Neural cell (in vitro differentiated cells): Measurements from ENCODE around the gene FEM1B. TPM values are rescaled to one million over a fixed set of nuclear protein-coding genes. Genes with fewer than 3 reads are reported as not detected.

ENCODE experiments used
- H2AFZ ChIP-seq: fragments of 200-600, 300-800 bp; sonication (generic), shearing (Covaris generic); 2 replicates; pipeline ENCODE4 v1.6.0; 2014; ENCODE audit warnings: low read depth, mild to moderate bottlenecking, antibody characterized with exemption, low read length, moderate library complexity
- H3F3A ChIP-seq: fragments of 200-600 bp; shearing (Covaris generic); 2 replicates; pipeline ENCODE4 v1.6.1; 2016; ENCODE audit warnings: mild to moderate bottlenecking, moderate library complexity, mixed read lengths, antibody characterized with exemption, low read length; ENCODE audit not compliant: insufficient read depth, poor library complexity, severe bottlenecking
- H3K27ac ChIP-seq: fragments of 200-600, 300-800 bp; sonication (generic), shearing (Covaris generic); 2 replicates; pipeline ENCODE4 v1.5.1; 2014; ENCODE audit warnings: mild to moderate bottlenecking, low read length, moderate library complexity
- H3K27me3 ChIP-seq: fragments of 300-800, 200-600 bp; sonication (generic), shearing (Covaris generic); 2 replicates; pipeline ENCODE4 v1.6.0; 2014; ENCODE audit warnings: mild to moderate bottlenecking, low read depth, low read length, moderate library complexity; ENCODE audit not compliant: insufficient read depth
- H3K36me3 ChIP-seq: fragments of 300-800, 200-600 bp; sonication (generic), shearing (Covaris generic); 2 replicates; pipeline ENCODE4 v1.5.1; 2014; ENCODE audit warnings: mild to moderate bottlenecking, antibody characterized with exemption, low read length, moderate library complexity; ENCODE audit not compliant: insufficient read depth
- H3K4me2 ChIP-seq: fragments of 300-800, 200-600 bp; sonication (generic), shearing (Covaris generic); 2 replicates; pipeline ENCODE4 v1.6.0; 2014; ENCODE audit warnings: mild to moderate bottlenecking, low read length
- H3K4me3 ChIP-seq: fragments of 300-800, 200-600 bp; sonication (generic), shearing (Covaris generic); 2 replicates; pipeline ENCODE4 v1.5.1; 2014; ENCODE audit warnings: mild to moderate bottlenecking, low read length, moderate library complexity
- H3K79me2 ChIP-seq: fragments of 200-600 bp; shearing (Covaris generic); replicated peaks from 2 replicates; pipeline ENCODE4 v1.6.0; 2014; ENCODE audit warnings: mild to moderate bottlenecking, low read length, moderate library complexity; ENCODE audit not compliant: insufficient read depth
- H3K9ac ChIP-seq: fragments of 300-800, 200-600 bp; sonication (generic), shearing (Covaris generic); 2 replicates; pipeline ENCODE4 v1.6.1; 2016; ENCODE audit warnings: mild to moderate bottlenecking, low read length, mixed read lengths
- H3K9me2 ChIP-seq: fragments of 200-600 bp; shearing (Covaris generic); 2 replicates; pipeline ENCODE4 v1.6.1; 2016; ENCODE audit warnings: mild to moderate bottlenecking, low read length, mixed read lengths; ENCODE audit not compliant: insufficient read depth
- H3K9me3 ChIP-seq: fragments of 200-600, 300-800 bp; sonication (generic), shearing (Covaris generic); 2 replicates; pipeline ENCODE4 v1.6.1; 2016; ENCODE audit warnings: mild to moderate bottlenecking, mixed run types, low read length, moderate library complexity, mixed read lengths
- H4K20me1 ChIP-seq: fragments of 200-600 bp; shearing (Covaris generic); 2 replicates; pipeline ENCODE4 v1.6.1; 2016; ENCODE audit warnings: mild to moderate bottlenecking, mixed run types; ENCODE audit not compliant: insufficient read depth
- CTCF ChIP-seq: fragments of 450-650 bp; IDR thresholded peaks from 2 replicates; pipeline ENCODE4 v1.5.1; 2014; ENCODE audit warnings: antibody characterized with exemption, mild to moderate bottlenecking, moderate library complexity; ENCODE audit not compliant: poor library complexity, severe bottlenecking
- EP300 ChIP-seq: fragments of 450-650 bp; conservative IDR thresholded peaks from 2 replicates; pipeline ENCODE4 v1.6.1; 2014; ENCODE audit warnings: antibody characterized with exemption, mild to moderate bottlenecking, moderate library complexity; ENCODE audit not compliant: poor library complexity, severe bottlenecking
- EZH2 ChIP-seq: fragments of 200-600, 300-800 bp; shearing (Covaris generic), sonication (generic); IDR thresholded peaks from 2 replicates; pipeline ENCODE4 v1.6.1; 2014; ENCODE audit warnings: antibody characterized with exemption, low read length, borderline replicate concordance, mild to moderate bottlenecking; ENCODE audit not compliant: insufficient read depth, poor library complexity, severe bottlenecking
- MXI1 ChIP-seq: fragments of 450-650 bp; conservative IDR thresholded peaks from 2 replicates; pipeline ENCODE4 v1.6.1; 2014; ENCODE audit warnings: antibody characterized with exemption, mild to moderate bottlenecking; ENCODE audit not compliant: poor library complexity, severe bottlenecking
- POLR2AphosphoS5 ChIP-seq: IDR thresholded peaks from 2 replicates; pipeline ENCODE4 v1.6.1; 2012
- RAD21 ChIP-seq: fragments of 450-650 bp; conservative IDR thresholded peaks from 2 replicates; pipeline ENCODE4 v1.6.1; 2014; ENCODE audit warnings: antibody characterized with exemption, mild to moderate bottlenecking, moderate library complexity
- REST ChIP-seq: IDR thresholded peaks from 2 replicates; pipeline ENCODE4 v1.6.1; 2012; ENCODE audit warnings: borderline replicate concordance
- SMC3 ChIP-seq: fragments of 450-650 bp; conservative IDR thresholded peaks from 2 replicates; pipeline ENCODE4 v1.6.1; 2014; ENCODE audit warnings: antibody characterized with exemption, mild to moderate bottlenecking, moderate library complexity; ENCODE audit not compliant: poor library complexity
- TAF1 ChIP-seq: IDR thresholded peaks from 2 replicates; pipeline ENCODE4 v1.6.1; 2012; ENCODE audit warnings: low read depth
- polyA plus RNA-seq: library from polyadenylated mRNA; depleted of rRNA; stranded (reverse); fragments of >200 nt; gene quantifications from 2 replicates; pipeline ENCODE4 v1.2.3, GENCODE V29; 2014

Gene FEM1B
- polyA plus RNA-seq, 1 donor from 2014 or later = 58.0 TPM

- Histone ChIP-seq H3K9ac (no peak overlapping the region), H3K27me3 (no peaks in the 10 kb centered on the region), H3K4me3 (no peak overlapping the region), H3K79me2 (no peaks in the 10 kb centered on the region), H3K9me2 (no peaks in the 10 kb centered on the region), H3F3A (no peaks in the 10 kb centered on the region), H3K9me3 (no peaks in the 10 kb centered on the region), H4K20me1 (no peaks in the 10 kb centered on the region), H3K36me3 (no peaks in the 10 kb centered on the region), H3K4me2 (no peak overlapping the region), H3K27ac (peak overlapping the region; percentile 53), H2AFZ (no peak overlapping the region)
- TF ChIP-seq TAF1 (no peak), MXI1 (no peak), POLR2AphosphoS5 (no peak), CTCF (no peak), EZH2 (no peak), SMC3 (no peak), RAD21 (no peak)
Observed at GRCh38 chr15:68300115-68300940, 22.8 kb downstream of the FEM1B start.

GRCh38 chr15:68301301-68301700 lies 23.8 kb downstream of the FEM1B start:
- no peaks in the 10 kb centered on the region for H4K20me1 ChIP-seq
- H3K9me3 ChIP-seq = no peaks in the 10 kb centered on the region
- H3K27ac ChIP-seq = no peak overlapping the region
- no peak overlapping the region for H3K4me3 ChIP-seq
- no peak for TF ChIP-seq TAF1
- TF ChIP-seq MXI1 = no peak
- no peak for TF ChIP-seq EZH2
- no peak for TF ChIP-seq CTCF
- no peak for TF ChIP-seq POLR2AphosphoS5
- no peak for TF ChIP-seq SMC3
- no peak for TF ChIP-seq EP300
- TF ChIP-seq RAD21 = no peak
- no peak for TF ChIP-seq REST
- H3K36me3 ChIP-seq = no peaks in the 10 kb centered on the region
- H3K9ac ChIP-seq = no peak overlapping the region
- H3K9me2 ChIP-seq = no peaks in the 10 kb centered on the region
- H3F3A ChIP-seq = no peaks in the 10 kb centered on the region
- H3K4me2 ChIP-seq = no peak overlapping the region
- H3K27me3 ChIP-seq = no peaks in the 10 kb centered on the region
- no peak overlapping the region for H2AFZ ChIP-seq
- H3K79me2 ChIP-seq = no peaks in the 10 kb centered on the region
